Skeletal muscle tissue (tissue), 4 donors: ENCODE results near the gene CAPN12. TPM values are rescaled to one million over a fixed set of nuclear protein-coding genes. Genes with fewer than 3 reads are reported as not detected.
"Not testable (repeated sequence)": the region's sequence is repeated elsewhere in the genome, so short reads cannot be mapped to it uniquely, and the experiment has no call there.

Experiments
- H3K27ac ChIP-seq: one replicate; pipeline ENCODE4 v1.7.0; 2013; ENCODE audit warnings: mild to moderate bottlenecking, low read depth, low read length, inconsistent platforms
- H3K27me3 ChIP-seq, 3 donors: one replicate each; pipeline ENCODE4 v1.7.0; 2013; ENCODE audit warnings: low read length in 3 of 3; ENCODE audit not compliant: control insufficient read depth in 3 of 3, insufficient read depth in 3 of 3
- H3K36me3 ChIP-seq, 3 donors: one replicate each; pipeline ENCODE4 v1.7.0; 2013; ENCODE audit warnings: low read length in 3 of 3; ENCODE audit not compliant: control insufficient read depth in 3 of 3, insufficient read depth in 3 of 3
- H3K4me1 ChIP-seq, 3 donors: one replicate each; pipeline ENCODE4 v1.7.0; 2013; ENCODE audit warnings: low read length in 3 of 3, mild to moderate bottlenecking in 3 of 3; ENCODE audit not compliant: control insufficient read depth in 3 of 3, insufficient read depth in 3 of 3
- H3K4me3 ChIP-seq, 3 donors: one replicate each; pipeline ENCODE4 v1.7.0; 2013; ENCODE audit warnings: low read length in 3 of 3
- H3K9ac ChIP-seq, 3 donors: one replicate each; pipeline ENCODE4 v1.7.0; 2013; ENCODE audit warnings: low read length in 3 of 3, mild to moderate bottlenecking in 3 of 3, moderate library complexity in 2 of 3, low read depth in 1 of 3
- H3K9me3 ChIP-seq, 3 donors: one replicate each; pipeline ENCODE4 v1.7.0; 2013; ENCODE audit warnings: low read length in 3 of 3; ENCODE audit not compliant: control insufficient read depth in 3 of 3
- total RNA-seq: library from RNA; depleted of rRNA; stranded (reverse); fragments of >200 nt; gene quantifications from one replicate; pipeline ENCODE4 v1.2.3, GENCODE V29; 2014
- donor health status: Osteomylitis.

CAPN12 gene
- total RNA-seq, 1 donor from 2014 or later = 0.52 TPM

DNA sequence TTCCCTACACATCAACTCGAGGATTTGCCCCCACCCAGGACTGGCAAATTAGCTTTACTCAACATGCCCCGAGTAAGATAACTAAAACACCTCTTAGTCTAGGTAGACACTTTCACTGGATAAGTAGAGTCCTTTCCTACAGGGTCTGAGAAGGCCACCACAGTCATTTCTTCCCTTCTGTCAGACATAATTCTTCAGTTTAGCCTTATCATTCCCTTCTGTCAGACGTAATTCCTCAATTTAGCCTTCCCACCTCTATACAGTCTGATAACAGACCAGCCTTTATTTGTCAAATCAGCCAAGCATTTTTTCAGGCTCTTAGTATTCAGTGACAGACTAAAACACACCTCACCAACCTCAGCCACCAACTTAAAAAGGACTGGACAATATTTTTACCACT, 9.5 kb upstream of the CAPN12 start:
- not testable (repeated sequence) for H3K9me3 ChIP-seq, H3K27me3 ChIP-seq, H3K4me3 ChIP-seq, H3K9ac ChIP-seq, H3K4me1 ChIP-seq, H3K27ac ChIP-seq, H3K36me3 ChIP-seq

DNA sequence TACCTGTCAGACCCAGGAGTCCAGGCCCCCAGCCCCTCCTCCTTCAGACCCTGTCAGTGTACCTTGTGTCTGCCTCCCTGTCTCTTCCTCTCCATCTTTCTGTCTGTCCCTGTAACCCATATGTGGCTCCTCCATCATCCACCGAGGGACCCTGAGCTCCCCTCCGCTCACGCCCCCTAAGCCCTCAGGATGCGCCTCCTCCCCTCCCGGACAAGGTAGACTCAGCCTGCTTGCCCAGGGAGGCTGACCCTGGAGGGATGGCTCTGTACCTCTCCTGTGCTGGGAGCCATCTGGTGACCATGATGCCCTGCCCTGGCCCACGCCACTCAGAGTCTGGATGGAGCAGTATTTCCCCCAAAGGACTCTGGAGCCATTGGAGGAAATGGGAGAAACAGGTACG, 1.0 kb upstream of the CAPN12 start:
- no peaks in the 10 kb centered on the region for H3K9me3 ChIP-seq
- H3K4me3 ChIP-seq = no peak overlapping the region
- H3K36me3 ChIP-seq = no peaks in the 10 kb centered on the region
- H3K27me3 ChIP-seq = no peaks in the 10 kb centered on the region
- H3K9ac ChIP-seq = no peak overlapping the region
- no peaks in the 10 kb centered on the region for H3K4me1 ChIP-seq
- no peak overlapping the region for H3K27ac ChIP-seq

- Histone ChIP-seq H3K4me1 (no peaks in the 10 kb centered on the region), H3K9me3 (no peaks in the 10 kb centered on the region), H3K27ac (no peak overlapping the region), H3K36me3 (no peaks in the 10 kb centered on the region), H3K4me3 (no peak overlapping the region), H3K27me3 (no peaks in the 10 kb centered on the region), H3K9ac (no peak overlapping the region)
Observed at GRCh38 chr19:38744874-38745273, 600 bp upstream of the CAPN12 start.

- H3K36me3 ChIP-seq = no peaks in the 10 kb centered on the region
- no peaks in the 10 kb centered on the region for H3K9me3 ChIP-seq
- H3K9ac ChIP-seq = no peak overlapping the region
- H3K4me3 ChIP-seq = no peak overlapping the region
- H3K27ac ChIP-seq = no peak overlapping the region
- H3K27me3 ChIP-seq = no peaks in the 10 kb centered on the region
- no peaks in the 10 kb centered on the region for H3K4me1 ChIP-seq
Observed at GRCh38 chr19:38743394-38744297, 628 bp downstream of the CAPN12 start.

GRCh38 chr19:38742906-38743305, 1.4 kb downstream of the CAPN12 start:
- Histone ChIP-seq H3K27ac (no peak overlapping the region), H3K27me3 (peaks cover 0 to 2% (median 2%) of the 10 kb centered on the region in 3 donors), H3K9me3 (no peaks in the 10 kb centered on the region), H3K9ac (no peak overlapping the region), H3K4me1 (no peaks in the 10 kb centered on the region), H3K36me3 (no peaks in the 10 kb centered on the region), H3K4me3 (no peak overlapping the region)

DNA sequence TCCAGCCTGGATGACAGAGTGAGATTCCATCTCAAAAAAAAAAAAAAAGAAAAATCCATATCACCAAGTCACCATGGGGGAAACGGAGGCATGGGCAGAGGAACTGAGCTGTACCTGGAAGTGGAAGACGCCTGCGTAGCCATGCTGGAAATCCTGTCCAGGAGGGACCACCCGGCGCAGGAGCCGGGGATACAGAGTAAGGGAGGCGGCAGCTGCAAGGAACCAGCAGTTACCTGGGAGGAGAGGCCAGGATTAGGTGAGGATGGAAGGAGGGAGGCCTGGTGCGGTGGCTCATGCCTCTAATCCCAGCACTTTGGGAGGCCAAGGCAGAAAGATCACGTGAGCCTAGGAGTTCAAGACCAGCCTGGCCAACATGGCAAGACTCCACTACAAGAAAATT, 2.0 kb downstream of the CAPN12 start:
- no peaks in the 10 kb centered on the region for H3K4me1 ChIP-seq
- no peak overlapping the region for H3K9ac ChIP-seq
- H3K27me3 ChIP-seq = peaks cover 0 to 4% (median 2%) of the 10 kb centered on the region in 3 donors
- H3K9me3 ChIP-seq = no peaks in the 10 kb centered on the region
- H3K36me3 ChIP-seq = no peaks in the 10 kb centered on the region
- H3K27ac ChIP-seq = no peak overlapping the region
- no peak overlapping the region for H3K4me3 ChIP-seq

- Histone ChIP-seq H3K4me1 (no peaks in the 10 kb centered on the region), H3K36me3 (no peaks in the 10 kb centered on the region), H3K27ac (no peak overlapping the region), H3K9ac (no peak overlapping the region), H3K27me3 (peaks cover 0 to 4% (median 2%) of the 10 kb centered on the region in 3 donors), H3K9me3 (no peaks in the 10 kb centered on the region), H3K4me3 (no peak overlapping the region)
Observed at GRCh38 chr19:38741670-38742069, 2.6 kb downstream of the CAPN12 start.

DNA sequence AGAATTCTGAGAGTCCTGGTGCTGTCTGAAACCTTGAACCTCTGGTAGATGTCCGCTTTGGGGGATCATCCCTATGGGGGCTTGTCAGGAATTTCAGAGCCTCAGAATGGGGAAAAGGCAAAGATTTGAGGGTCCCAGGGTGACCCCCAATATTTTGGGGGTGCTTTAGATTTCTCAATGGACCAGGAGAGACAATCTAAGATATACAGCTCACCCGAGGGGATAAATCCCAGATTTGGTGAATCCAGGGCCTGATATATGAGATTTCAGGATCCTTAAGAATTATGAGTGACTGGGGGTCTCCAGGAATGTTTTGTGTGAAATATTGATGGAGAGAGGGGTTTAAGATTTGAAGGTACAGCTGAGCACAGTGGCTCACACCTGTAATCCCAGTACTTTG, 3.3 kb downstream of the CAPN12 start:
- H3K4me3 ChIP-seq = no peak overlapping the region
- H3K36me3 ChIP-seq = no peaks in the 10 kb centered on the region
- H3K27me3 ChIP-seq = peaks cover 0 to 4% (median 2%) of the 10 kb centered on the region in 3 donors
- H3K4me1 ChIP-seq = peaks cover 0 to 2% (median 2%) of the 10 kb centered on the region in 3 donors
- no peak overlapping the region for H3K9ac ChIP-seq
- H3K9me3 ChIP-seq = no peaks in the 10 kb centered on the region
- H3K27ac ChIP-seq = no peak overlapping the region

DNA sequence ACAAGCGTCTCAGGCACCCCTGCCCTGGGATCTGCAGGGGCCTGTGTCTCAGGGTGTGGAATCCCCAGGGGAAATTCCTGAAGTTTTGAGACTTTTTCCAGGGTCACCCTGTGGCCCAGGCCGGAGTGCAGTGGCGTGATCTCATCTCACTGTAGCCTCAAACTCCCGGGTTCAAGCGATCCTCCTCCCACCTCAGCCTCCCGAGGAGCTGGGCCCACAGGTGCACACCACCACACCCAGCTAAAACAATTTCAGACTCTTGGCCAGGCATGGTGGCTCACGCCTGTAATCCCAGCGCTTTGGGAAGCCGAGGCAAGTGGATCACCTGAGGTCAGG, 4.0 kb downstream of the CAPN12 start:
- Histone ChIP-seq H3K27ac (no peak overlapping the region), H3K36me3 (no peaks in the 10 kb centered on the region), H3K27me3 (peaks cover 0 to 4% (median 2%) of the 10 kb centered on the region in 3 donors), H3K9me3 (no peaks in the 10 kb centered on the region), H3K4me1 (peaks cover 0 to 3% (median 2%) of the 10 kb centered on the region in 3 donors), H3K4me3 (no peak overlapping the region), H3K9ac (no peak overlapping the region)

- no peak overlapping the region for H3K27ac ChIP-seq
Observed at GRCh38 chr19:38739440-38740256, 4.6 kb downstream of the CAPN12 start.

More at GRCh38 chr19:38739440-38740256, 4.6 kb downstream of the CAPN12 start:
- Histone ChIP-seq H3K4me3 (no peak overlapping the region), H3K9ac (no peak overlapping the region), H3K36me3 (no peaks in the 10 kb centered on the region), H3K27me3 (peaks cover 0 to 4% (median 2%) of the 10 kb centered on the region in 3 donors), H3K9me3 (no peaks in the 10 kb centered on the region), H3K4me1 (peaks cover 3 to 4% (median 3%) of the 10 kb centered on the region in 3 donors)
